Fibroblast of skin of abdomen (primary cell): ENCODE measurements around the gene PLCH1.
"Not testable (repeated sequence)": the region's sequence is repeated elsewhere in the genome, so short reads cannot be mapped to it uniquely, and the experiment has no call there.

Experiments
- DNase-seq: peaks from one replicate; pipeline ENCODE4 v3.0.0-alpha.2; 2013

The PLCH1 gene

DNA sequence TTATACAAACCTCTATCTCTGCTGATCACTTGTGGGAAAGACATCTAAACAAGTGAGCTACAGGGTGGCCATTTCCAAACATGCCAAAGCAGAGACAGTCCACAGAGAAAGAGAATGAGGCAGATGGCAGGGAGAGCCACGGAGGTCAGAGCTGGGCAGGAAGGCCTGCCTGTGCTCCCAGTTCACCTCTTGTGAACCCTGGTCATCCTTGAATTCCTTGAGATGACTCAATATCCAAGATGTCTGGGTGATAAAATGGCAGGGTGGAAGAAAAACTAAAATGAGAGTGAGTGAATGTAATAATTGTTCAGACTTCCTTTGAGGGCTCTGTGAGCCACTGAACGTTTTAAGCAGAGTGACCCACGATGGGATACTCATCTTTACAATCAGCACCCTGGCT is 104.8 kb downstream of the PLCH1 start:
- DNase-seq: no peak

DNA sequence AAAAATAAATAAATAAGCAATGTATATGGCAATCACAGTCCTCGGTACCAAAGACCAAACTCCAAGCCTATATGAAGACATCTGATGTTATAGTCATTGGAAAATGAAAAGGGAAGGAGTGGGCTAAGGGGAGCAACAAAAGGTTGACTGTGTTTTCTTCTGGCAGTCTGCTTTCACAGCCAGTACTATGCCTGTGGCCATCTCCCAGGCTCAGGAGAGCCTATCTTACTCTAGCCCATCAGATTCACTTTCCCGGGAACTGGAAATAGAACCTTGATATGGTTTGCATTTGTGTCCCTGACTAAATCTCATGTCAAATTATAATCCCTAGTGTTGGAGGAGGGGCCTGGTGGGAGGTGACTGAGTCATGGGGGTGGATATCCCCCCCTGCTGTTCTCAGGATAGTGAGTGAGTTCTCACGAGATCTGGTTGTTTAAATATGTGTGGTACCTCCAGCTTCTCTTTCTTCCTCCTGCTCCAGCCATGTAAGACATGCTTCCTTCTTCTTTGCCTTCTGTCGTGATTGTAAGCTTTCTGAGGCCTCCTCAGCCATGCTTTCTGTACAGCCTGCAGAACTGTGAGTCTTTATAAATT is 105.3 kb downstream of the PLCH1 start:
- DNase-seq: no peak

DNA sequence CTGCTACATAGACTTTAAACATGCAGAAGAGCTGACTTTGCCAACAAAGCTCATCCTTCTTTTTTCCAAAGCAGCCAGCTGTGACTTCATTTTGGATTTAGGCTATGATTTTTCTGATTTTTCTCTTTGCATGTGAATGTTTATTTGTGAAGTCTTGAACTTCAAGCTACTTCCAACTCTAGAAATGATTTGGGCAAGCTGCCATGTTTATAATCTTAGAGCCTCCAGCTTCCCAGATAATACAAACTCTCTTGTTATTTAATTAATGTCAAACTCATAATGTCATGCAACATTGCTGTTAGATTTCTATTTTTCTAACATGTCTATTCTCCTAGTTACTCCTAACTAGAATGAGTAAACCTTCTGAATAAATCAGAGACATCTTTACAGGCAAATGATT is 106.4 kb downstream of the PLCH1 start:
- not testable (repeated sequence) for DNase-seq

- no peak for DNase-seq
Measured at GRCh38 chr3:155637567-155637966, 107.3 kb downstream of the PLCH1 start.

DNA sequence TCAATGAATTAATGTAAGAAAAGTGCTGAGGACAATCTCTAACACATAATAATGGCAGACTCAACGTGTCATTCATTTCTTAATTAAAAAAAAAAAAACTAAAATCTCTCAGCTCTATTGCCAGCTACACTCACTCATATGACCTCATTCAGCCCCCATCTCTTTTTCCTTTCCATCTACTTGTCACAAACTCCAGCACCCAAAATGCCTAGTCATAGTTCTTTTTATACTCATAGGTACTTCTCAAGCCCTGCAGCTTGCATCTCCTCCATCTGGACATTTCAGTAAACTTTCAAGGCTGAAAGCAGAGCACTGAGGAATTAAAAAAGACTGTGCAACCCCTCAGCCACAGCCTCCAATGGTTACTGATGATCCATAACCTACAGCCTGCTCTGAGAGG is 109.8 kb downstream of the PLCH1 start:
- no peak for DNase-seq

GRCh38 chr3:155634121-155634719 is 110.7 kb downstream of the PLCH1 start:
- DNase-seq: no peak

DNA sequence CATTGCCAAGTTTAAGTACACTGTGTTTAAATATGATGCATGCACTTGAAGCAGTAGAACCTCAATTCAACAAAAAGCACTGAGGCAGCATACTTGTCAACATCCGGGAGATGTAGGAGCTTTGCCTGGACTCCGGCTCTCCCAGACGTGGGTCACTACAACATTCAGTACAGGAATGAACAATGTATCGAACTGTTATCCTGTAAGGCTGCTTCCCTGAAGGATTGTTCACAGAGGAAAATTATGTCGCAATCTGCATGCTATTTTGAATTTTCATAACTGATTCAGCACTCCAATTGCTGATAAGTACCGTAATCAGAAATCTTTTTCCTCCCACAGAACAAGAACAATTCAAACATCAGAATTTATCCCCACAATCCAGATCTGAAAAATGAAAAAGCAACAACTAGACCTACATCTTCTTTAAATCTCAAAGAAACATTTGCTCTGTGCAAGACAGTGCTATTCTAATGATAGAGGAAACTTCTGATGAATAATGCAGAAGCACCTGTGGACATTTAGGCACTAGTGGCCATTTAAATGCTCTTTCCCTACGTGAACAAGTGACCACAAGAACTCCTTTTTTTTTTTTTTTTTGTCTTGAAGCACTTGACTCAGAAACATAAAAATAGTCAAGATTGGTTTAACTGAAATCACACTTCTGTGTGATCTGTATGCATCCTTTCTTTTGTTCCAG is 113.4 kb downstream of the PLCH1 start:
- DNase-seq: peak; percentile 1

GRCh38 chr3:155629556-155629955 is 115.3 kb downstream of the PLCH1 start:
- DNase-seq: no peak

DNA sequence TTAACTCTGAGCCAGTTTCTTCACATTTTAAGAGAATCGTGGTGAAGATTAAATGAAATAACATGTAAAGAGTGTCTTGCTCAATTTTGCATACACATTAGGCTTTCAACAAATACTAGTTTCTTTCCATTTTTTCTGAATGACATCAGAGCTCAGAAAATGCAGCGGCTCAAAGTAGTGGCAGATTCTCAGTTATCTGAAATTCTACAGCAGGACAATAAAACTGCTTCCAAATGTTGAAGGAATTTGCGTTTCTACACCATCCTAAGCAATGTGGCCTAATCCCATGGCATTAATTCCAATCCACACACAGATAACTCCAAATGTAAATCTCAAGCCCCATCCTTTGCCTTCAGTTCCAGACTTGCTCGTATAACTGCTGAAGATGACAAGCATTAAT is 115.8 kb downstream of the PLCH1 start:
- peak; percentile 57 for DNase-seq

DNA sequence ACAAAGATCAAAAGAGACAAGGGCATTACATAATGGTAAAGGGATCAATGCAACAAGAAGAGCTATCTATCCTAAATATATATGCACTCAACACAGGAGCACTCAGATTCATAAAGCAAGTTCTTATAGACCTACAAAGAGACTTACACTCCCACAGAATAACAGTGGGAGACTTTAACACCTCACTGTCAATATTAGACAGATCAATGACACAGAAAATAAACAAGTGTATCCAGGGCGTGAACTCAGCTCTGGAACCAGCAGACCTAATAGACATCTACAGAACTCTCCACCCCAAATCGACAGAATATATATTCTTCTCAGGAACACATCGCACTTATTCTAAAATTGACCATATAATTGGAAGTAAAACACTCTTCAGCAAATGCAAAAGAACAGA is 122.2 kb downstream of the PLCH1 start:
- DNase-seq: not testable (repeated sequence)

- DNase-seq: not testable (repeated sequence)
Measured at GRCh38 chr3:155620552-155620951, 124.3 kb downstream of the PLCH1 start.

DNA sequence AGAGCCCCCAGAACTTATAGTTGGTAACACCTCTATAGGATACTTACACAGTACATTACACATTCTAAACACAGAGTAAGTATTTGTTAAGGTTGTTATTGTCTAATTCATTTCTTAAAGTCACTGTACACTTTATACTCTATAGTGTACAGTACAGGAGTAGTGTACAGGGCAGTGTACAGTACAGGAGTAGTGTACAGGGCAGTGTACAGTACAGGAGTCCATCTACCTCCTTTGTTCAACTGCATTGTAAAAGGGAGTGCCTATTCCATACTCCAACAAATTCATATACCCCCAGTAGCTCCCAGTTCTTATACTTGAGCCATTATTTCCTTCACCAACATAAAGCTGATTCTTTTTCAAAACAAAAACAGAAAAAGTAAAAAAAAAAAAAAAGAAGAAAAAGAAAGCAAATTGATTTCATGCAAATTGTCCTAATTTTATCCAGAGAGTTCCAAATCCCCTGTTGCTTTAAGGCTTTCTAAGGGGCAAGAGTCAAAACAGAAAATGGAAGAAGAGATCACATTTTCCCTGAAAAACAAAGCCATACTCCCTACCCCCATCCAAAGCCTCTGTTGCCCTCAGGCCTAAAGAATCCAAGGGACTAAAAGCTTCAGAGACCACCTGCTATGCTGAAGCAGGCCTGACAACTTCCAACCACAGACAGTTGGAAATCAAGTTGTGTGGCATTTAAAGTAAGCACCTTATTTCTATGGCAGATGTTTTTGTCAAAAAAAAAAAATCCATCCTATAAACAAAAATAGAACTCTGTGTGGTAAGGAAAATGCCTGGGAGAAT is 125.6 kb downstream of the PLCH1 start:
- no peak for DNase-seq

GRCh38 chr3:155618543-155618942 is 126.3 kb downstream of the PLCH1 start:
- DNase-seq: no peak

GRCh38 chr3:155617346-155617925 is 127.4 kb downstream of the PLCH1 start:
- DNase-seq: no peak

DNA sequence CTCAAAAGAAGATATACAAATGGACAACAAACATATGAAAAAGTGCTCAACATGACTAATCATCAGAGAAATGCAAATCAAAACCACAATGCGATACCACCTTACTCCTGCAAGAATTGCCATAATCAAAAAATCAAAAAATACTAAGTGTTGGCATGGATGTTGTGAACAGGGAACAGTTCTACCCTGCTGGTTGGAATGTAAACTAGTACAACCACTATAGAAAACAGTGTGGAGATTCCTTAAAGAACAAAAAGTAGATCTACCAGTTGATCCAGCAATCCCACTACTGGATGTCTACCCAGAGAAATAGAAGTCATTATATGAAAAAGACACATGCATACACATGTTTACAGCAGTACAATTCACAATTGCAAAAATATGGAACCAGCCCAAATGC is 129.7 kb downstream of the PLCH1 start:
- not testable (repeated sequence) for DNase-seq

DNA sequence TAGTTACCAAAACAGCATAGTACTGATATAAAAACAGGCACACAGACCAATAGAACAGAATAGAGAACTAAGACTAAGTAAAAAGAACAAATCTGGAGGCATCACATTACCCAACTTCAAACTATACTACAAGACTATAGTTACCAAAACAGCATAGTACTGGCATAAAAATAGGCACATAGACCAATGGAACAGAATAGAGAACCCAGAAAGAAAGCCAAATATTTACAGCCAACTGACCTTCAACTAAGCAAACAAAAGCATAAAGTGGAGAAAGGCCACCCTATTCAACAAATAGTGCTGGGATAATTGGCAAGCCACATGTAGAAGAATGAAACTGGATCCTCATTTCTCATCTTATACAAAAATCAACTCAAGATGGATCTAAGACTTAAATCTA is 130.5 kb downstream of the PLCH1 start:
- not testable (repeated sequence) for DNase-seq

GRCh38 chr3:155611456-155611855 is 133.4 kb downstream of the PLCH1 start:
- DNase-seq: no peak

DNA sequence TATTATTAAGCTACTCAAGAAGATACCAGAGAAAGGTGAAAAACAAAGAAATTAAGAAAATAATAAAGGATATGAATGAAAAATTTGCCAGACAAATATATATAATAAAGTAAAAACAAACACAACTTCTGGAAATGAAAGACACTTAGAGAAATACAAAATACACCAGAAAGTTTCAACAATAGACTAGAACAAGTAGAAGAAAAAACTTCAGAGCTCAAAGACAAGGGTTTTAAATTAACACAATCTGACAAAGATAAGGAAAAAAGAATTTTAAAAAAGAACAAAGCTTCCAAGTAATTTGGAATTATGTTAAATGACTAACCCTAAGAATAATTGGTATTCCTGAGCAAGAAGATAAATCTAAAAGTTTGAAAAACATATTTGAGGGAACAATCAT is 135.3 kb downstream of the PLCH1 start:
- DNase-seq: no peak

- no peak for DNase-seq
Measured at GRCh38 chr3:155608228-155608920, 136.5 kb downstream of the PLCH1 start.

DNA sequence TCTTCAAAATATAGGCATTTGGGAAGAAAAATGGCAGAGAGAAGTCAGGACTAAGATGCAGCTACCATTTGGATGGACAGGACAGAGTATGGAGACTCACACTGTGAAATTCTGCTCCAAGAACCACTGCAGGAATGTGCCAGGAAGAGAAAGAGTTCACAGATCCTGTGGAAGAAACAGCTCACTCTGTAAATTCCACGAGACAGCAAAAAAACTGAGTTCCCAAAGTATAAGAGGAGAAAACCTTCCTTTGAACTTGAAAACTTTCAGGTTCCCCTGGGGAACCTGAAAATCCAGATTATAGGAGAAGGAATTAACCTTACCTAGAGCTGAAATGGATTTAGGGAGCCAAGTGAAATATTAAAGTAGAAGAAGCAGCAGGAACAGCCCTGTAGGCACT is 137.1 kb downstream of the PLCH1 start:
- no peak for DNase-seq

DNA sequence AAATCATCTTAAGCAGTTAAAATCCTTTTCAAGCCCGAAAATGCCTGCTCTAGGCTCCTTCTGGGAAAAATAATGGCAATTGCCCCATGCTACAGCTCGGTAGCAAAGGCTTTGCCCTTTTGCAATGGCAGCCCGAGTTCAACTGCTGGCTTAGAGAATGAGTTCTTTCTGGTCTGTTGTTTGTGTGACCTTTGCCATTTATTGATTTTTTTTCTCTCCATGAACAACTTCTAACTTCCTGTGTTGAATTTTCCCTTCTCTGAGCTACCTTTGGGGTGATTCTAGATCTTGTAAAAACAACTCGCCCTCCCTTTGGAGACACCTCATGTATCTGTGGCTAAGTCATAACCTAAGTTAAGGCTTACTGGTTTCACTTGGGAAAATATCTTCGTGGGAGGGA is 139.3 kb downstream of the PLCH1 start:
- no peak for DNase-seq

DNA sequence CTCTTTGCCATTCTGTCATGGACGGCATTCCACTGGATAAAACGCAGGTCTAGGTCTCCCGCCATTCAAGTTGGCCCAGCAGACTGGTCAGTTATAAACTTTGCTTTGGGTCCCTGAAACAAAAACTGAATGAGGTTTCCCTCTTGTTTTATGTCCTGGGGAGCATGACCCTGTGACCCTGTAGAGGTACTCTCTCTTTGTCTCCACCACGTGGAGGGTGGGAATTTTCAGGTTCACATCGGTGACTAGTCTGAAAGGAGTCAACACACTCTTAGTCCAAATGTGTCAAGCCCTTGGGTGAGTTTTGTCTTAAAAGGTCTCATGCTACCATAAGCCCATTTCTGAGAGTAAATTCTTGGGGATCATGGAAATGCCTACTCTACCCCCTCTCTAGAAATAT is 139.9 kb downstream of the PLCH1 start:
- DNase-seq: no peak
